ENCODE data around the gene C1orf115.
"Not testable (repeated sequence)": the region's sequence is repeated elsewhere in the genome, so short reads cannot be mapped to it uniquely, and the experiment has no call there.

C1orf115 gene

GRCh38 chr1:220733086-220733601, 43.0 kb downstream of the C1orf115 start:
- DNase-seq (ENCODE audit: extremely low read depth, low read depth) = peak; percentile 75
- peak; percentile 89 for TF ChIP-seq CTCF (IDR thresholded peaks at IDR 0.05; ENCODE audit: low read depth, low read length, missing control alignments)
- H3K4me3 ChIP-seq (replicated peaks; ENCODE audit: low read depth, low read length) = no peak overlapping the region

GRCh38 chr1:220734571-220735326, 44.6 kb downstream of the C1orf115 start:
- H3K4me3 ChIP-seq (replicated peaks; ENCODE audit: low read depth, low read length) = no peak overlapping the region
- TF ChIP-seq CTCF (IDR thresholded peaks at IDR 0.05; ENCODE audit: low read depth, low read length, missing control alignments) = no peak
- peak; percentile 50 for DNase-seq (ENCODE audit: extremely low read depth, low read depth)

GRCh38 chr1:220736283-220736682, 46.1 kb downstream of the C1orf115 start:
- H3K4me3 ChIP-seq (replicated peaks; ENCODE audit: low read depth, low read length); DNase-seq (ENCODE audit: extremely low read depth, low read depth): not testable (repeated sequence)

- TF ChIP-seq CTCF (IDR thresholded peaks at IDR 0.05; ENCODE audit: low read depth, low read length, missing control alignments) = no peak
- H3K4me3 ChIP-seq (replicated peaks; ENCODE audit: low read depth, low read length) = no peak overlapping the region
- no peak for DNase-seq (ENCODE audit: extremely low read depth, low read depth)
Measured at GRCh38 chr1:220741349-220741748, 51.2 kb downstream of the C1orf115 start.

GRCh38 chr1:220741825-220742224, 51.7 kb downstream of the C1orf115 start:
- no peak for DNase-seq (ENCODE audit: extremely low read depth, low read depth)
- no peak for TF ChIP-seq CTCF (IDR thresholded peaks at IDR 0.05; ENCODE audit: low read depth, low read length, missing control alignments)
- H3K4me3 ChIP-seq (replicated peaks; ENCODE audit: low read depth, low read length) = no peak overlapping the region

- no peak for TF ChIP-seq CTCF (IDR thresholded peaks at IDR 0.05; ENCODE audit: low read depth, low read length, missing control alignments)
- H3K4me3 ChIP-seq (replicated peaks; ENCODE audit: low read depth, low read length) = no peak overlapping the region
- DNase-seq (ENCODE audit: extremely low read depth, low read depth) = no peak
Measured at GRCh38 chr1:220742520-220742919, 52.4 kb downstream of the C1orf115 start.

GRCh38 chr1:220746851-220747250, 56.7 kb downstream of the C1orf115 start:
- DNase-seq (ENCODE audit: extremely low read depth, low read depth) = no peak
- TF ChIP-seq CTCF (IDR thresholded peaks at IDR 0.05; ENCODE audit: low read depth, low read length, missing control alignments) = no peak
- no peak overlapping the region for H3K4me3 ChIP-seq (replicated peaks; ENCODE audit: low read depth, low read length)
